NCI-H187 (cell line): ENCODE measurements around the gene KCNK3.
"Not testable (repeated sequence)": the region's sequence is repeated elsewhere in the genome, so short reads cannot be mapped to it uniquely, and the experiment has no call there.

Experiments used
- DNase-seq, 2 experiments: peaks; one replicate each; lab custom pipeline; 2025; lab: John Stamatoyannopoulos, UW

The KCNK3 gene

DNA sequence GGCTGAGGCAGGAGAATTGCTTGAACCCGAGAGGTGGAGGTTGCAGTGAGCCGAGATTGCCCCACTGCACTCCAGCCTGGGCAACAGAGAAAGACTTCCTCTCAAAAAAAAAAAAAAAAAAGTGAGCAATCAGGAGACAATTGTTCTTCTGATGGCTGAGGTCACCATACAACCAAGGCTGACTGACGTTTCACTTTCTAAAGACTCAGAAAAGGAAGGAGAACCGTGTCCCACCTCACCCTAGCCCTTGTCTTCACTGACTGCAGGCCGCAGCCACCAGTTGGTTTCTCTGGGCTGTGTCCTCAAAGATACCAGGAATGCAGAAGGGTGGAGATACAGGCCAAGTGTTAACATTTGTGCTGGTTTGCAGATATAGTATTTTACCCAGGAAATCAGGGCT is 63.8 kb downstream of the KCNK3 start:
- no peak for DNase-seq

DNA sequence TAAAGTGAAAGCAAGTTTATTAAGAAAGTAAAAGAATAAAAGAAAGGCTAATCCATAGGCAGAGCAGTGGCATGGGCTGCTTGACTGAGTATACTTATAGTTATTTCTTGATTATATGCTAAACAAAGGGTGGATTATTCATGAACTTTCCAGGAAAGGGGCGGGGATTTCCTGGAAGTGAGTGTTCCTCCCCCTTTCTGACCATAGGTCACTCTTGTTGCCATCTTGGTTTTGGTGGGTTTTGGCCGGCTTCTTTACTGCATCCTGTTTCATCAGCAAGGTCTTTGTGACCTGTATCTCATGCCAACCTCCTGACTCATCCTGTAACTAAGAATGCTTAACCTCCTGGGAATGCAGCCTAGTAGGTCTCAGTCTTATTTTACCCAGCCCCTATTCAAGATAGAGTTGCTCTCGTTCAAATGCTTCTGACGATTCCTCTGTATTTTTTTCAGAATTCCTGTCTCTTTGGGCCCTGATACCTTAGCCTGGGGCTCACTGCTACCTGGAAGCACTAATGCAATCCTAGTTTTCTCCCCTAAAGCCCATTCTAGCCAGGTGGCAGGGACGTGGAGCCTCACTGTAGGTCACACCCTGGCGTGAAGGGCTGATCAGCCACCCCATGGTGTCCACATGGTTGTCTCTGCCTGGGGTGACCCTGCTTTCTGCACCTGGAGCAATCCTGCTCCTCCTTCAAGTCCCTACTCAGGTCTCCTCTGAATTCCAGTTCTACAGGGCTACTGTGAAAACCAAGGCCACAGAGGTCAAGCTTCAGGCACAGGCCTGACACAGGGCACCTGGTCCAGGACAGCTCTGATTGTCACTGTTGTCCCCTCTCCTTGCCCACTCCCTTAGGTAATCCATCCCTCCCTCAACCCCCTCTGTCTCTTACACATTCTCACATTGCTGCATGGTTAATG is 65.6 kb downstream of the KCNK3 start:
- DNase-seq = no peak

DNA sequence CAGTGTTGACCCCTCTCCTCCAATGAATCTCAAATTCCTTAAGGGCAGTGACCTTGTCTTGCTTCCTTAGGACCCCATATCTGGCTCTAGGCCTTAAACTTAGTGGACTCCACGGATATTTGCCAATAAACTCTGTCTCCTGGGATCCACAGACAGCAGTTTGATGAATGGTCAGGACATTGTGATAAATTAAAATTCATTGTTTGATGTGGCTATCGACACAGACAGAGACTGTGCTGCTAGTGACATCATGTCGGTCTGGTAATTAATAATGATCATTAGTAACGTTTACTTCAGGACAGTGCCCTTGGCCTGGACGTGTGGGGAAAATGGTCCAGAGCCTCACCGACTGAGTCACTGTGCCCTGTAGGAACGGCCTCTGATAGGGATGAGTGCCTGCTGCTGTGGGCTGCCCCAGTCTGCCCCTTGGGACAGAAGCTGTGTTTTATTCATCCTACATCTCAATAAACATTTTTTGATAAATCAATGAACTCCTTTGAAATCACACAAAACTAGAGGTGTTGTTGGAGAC is 66.3 kb downstream of the KCNK3 start:
- no peak for DNase-seq

DNA sequence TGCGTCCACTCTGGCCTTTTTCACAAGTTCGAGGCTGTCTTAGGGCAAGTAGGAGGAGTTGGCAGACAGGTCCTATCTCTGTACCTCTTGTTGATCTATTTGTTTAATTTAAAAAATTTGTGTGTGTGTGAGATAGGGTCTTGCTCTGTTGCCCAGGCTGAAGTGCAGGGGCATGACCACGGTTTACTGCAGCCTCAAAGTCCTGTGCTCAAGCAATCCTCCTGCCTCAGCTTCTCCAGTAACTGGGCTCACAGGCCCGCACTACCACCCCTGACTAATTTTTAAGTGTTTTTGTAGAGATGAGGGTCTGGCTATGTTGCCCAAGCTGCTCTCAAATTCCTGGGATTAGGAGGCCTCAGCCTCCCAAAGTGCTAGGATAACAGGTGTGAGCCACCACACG is 67.3 kb downstream of the KCNK3 start:
- DNase-seq = no peak

DNA sequence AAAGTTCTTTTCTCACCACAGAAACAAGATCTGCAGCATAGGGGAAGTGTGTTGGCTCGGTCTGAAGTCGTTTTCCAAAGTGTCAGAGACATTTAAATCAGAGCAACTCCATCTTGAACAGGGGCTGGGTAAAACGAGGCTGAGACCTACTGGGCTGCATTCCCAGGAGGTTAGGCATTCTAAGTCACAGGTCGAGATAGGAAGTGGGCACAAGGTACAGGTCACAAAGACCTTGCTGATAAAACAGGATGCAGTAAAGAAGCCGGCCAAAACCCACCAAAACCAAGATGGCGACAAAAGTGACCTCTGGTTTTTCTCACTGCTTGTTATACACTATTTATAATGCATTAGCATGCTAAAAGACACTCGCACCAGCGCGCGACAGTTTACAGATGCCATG is 68.5 kb downstream of the KCNK3 start:
- not testable (repeated sequence) for DNase-seq

DNA sequence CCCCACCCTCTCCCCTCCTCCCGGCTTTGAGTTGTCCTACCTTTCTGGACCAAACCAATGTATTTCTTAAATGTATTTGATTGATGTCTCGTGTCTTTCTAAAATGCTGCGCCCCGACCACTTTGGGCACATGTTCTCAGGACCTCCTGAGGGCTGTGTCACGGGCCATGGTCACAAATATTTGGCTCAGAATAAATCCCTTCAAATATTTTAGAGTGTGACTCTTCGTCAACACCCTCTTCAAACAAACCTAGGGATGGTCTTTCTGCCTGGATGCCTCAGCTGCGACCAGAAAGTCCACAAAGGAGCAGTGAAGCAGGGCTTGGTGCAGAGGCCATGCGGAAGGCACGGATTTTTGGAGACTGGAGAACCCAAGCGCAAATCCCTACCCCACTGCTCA is 70.5 kb downstream of the KCNK3 start:
- DNase-seq = no peak

DNA sequence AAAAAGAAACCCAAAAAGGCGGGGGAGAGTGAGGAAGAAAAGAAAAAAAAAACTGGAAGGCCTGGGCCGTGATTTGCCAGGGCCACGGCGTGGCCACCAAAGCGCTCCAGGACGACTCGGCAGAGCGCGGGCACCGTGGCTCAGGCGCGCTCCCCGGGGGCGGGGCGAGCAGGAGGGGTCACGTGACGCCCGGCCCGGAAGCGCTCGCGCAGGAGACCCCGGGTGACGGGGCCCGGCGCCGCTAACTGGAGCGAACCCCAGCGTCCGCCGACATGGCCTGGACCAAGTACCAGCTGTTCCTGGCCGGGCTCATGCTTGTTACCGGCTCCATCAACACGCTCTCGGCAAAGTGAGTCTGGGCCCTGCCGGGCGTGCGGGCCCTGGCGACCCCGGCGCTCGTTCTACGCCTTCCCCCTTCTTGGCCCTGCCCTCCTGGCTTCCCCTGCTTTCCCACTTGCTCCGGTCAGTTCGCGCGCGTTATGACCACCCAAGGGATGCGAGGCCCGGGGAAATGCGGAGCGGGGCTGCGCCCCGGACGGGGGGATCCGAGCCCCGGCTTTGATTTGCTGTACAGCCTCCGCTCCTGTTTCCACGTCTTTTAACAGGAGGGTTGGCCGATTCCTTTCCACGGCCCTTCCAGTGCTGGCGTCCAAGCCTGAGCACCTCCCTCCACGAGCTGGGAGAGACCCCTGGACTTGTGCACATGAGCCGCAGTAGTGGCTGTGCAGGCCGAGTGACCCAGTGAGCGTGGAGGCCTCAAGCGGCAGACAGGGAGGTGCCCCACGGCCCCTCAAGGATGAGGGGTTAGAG is 71.8 kb downstream of the KCNK3 start, which contains the start of gene SLC35F6:
Gene SLC35F6 (plus strand): TSS at position 207 of the 810 bp plus-strand sequence. CDS start 66 bp downstream, at position 273.
- DNase-seq = peak; percentile 51 to 77

DNA sequence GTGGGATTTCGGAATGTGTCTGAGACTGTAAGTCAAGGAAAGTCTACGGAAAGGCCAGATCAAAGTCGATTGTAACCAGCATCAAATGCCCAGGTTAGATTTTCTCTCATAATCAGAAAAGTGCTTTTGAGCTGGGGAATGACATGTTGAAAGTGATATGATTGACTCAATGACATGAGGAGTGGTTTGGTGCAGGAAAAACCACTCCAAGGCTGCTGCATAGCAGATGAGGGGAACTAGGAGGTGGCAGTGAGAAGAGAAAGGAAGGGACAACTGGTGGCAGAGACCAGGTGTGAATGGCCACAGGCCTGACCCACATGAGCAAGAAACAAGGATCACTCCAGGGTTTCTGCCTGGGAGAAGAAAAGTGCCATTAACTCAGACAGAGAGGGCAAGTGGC is 72.4 kb downstream of the KCNK3 start:
- DNase-seq = no peak

DNA sequence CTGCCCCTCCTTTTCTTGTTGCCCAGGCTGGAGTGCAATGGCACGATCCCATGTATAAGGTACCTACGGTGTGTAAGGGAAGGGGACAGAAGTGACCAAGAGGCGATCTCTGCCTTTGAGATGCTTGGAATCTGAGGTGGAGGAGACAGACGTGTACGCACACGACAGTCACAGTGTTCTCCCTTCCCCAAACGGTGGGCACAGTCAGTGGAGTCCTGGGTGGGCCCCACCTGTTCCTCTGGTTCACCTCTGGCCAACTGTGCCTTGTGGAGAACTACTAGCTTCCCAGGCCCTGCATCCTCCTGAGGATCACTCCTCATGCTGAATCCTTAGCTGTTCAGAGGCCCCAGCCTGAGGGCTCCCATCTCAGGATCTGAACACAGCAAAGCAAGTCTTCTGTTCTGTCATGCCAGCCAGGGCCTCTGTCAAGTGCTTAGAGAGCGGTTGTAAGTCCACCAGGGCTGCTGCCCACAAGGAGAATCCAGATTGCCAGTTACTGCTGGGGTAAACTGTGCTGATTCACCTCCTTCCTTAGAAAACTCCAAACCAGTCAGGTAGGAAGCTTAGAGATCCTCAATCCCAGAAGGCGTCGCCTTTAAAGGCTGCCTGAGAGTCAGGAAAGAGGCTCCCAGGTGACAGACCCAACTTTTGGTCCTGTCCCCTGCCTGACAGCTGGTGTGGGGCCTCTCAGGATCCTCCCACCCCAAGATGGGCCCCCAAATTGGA is 73.1 kb downstream of the KCNK3 start:
- no peak for DNase-seq

DNA sequence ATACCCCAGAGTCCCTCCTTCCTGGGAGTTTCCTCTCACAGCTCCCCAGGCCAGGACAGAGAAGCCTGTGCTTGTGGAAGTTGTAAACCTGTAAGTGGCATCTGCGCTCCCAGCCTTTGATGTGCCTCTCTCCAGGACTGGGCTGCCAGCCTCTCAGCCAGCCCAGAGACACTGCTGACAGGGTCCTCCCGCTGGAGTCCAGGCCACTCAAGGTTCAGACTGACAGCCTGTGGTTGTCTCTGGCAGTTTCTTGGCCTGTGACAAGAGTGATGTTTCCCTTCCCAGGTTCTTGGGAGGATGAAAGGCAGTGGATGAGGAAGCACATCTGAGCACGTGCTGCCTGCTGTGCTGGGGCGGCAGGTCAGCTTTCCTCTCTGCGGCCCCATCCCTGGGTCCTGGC is 74.6 kb downstream of the KCNK3 start:
- DNase-seq = no peak

DNA sequence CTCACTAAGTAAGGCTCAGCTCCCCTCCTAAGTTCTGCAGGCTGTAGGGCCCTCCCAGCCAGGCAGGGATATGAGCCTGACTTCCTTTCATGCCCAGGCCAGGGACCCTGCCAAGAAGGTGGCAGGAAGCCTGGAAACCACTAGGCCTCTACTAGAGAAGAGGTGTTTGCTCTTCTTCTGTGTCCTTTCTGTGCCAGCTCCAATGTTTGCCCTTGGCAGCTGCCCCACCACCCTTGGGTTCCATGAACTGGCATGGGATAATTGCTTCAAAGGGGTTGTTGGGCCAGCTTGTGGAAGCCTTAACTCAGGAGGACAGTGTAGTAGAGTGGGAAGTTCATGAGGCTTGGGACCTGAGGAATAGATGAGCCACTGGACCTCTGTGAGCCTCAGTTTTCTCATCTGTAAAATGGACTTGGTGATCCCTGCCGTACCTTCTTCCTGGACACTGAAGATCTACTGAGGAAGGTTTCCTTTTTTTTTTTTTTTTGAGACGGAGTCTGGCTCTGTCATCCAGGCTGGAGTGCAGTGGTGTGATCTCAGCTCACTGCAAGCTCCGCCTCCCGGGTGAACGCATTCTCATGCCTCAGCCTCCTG is 75.5 kb downstream of the KCNK3 start:
- no peak for DNase-seq

DNA sequence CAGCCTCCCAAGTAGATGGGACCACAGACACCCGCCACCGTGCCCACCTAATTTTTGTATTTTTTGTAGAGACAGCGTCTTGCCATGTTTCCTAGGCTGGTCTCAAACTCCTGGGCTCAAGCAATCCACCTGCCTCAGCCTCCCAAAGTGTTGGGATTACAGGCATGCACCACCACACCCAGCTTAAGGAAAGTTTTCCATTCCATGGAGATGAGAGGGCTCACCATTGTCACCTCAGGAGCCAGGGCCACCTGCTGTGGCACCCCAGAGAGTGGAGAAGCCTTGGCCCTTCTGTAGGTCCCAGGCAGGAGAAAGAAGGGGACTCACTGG is 76.2 kb downstream of the KCNK3 start:
- DNase-seq = no peak

DNA sequence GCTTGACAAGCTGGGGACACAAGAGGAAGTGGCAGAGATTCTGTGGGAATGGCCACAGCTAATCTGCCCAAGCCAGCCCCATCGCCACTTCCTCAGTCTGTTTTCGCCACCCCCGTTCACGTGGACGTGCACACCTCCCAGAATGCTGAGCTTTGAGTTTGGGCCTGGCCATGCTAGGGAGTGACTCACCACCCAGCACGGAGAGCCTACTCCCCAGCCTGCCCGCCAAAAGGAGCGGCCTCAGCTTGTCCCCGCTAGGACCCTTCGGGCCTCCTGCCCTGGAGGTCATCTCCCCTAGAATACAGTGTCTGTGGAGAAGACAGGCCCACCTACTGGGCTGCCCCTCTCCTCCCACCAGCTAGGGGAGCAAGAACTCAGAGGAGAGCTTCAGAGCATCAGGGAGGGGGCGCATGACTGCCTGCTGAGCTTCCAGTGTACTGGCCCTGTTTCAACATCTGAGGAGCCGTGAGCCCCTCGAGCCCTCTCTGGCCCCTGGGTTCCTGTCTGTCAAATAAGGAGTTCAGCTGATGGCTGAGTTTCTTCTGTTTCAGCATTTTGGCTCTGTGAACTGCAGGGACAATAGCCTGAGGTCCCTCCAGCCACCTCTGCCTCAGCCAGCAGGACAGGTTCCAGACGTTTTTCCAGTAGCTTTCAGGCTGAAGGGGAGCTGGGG is 76.7 kb downstream of the KCNK3 start:
- no peak for DNase-seq

DNA sequence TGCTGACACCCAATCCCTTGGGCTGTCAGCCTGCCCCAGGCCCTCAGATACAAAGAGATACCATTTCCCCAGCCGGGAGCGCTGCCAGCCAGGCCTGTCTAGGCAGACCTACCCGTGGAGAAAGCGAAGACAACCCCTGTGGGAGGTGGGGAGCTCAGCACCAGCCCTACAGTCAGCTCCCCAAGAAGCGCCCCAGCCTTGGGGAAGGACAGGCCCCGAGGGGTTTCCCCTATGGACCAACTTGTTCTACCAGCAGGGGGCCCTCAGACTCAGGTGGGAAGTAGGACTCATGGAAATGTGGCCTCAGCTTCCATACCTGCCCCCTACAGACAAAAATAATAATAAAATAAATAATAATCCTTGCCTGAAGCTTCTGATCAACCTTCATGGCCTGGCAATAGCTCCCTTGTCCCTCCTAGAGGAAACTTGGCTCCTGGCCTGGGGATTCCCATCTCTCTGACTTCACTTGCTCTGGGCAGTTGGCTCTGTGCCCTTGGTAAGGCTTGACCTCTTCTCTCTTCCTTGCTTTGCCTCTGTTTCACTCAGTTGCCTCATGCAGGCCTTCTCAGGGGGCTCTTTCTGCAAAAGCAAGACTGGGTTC is 78.6 kb downstream of the KCNK3 start:
- DNase-seq = no peak

DNA sequence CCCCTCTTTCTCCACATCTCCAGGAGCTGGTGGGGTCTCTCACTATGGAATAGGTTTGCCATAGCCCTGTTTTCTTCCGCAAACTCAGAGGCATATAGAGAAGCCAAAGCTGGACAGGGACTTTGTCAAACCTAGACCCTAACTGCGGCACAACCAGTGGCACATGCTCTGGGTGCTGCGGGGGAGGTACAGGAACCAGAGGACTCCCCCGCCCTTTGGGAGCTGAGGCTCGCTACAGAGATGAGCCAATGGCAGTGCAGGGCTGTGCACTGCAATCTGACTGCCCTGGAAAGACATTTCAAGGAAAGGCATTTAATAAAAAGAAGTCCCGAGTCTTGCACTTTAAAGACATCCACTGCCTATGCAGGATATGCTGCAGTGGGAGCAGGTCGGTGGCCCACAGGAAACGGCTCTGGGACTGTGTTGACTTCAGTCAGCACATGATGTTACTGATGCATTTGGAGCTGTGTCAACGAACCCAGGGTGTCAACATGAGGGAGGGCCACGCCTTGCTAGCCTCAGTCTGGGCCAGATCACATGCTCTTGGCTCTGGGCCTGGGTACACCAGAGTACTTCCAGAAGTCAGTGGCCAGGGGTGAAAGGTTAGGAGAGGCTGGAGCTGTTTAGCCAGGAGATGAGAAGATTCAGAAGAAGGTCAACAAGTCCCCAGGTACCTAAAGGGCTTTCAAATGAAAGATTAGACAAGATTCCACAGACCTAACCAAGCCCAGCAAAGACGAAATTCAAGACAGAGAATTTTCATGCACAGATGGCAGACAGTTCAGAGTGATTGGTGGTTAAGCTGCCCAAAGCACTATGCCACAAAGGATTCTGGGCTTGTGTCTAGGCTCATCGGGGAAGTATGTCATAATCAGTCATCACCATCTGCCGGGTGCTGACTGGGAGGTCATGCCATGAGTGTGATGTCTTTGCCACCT is 79.8 kb downstream of the KCNK3 start:
- no peak for DNase-seq

DNA sequence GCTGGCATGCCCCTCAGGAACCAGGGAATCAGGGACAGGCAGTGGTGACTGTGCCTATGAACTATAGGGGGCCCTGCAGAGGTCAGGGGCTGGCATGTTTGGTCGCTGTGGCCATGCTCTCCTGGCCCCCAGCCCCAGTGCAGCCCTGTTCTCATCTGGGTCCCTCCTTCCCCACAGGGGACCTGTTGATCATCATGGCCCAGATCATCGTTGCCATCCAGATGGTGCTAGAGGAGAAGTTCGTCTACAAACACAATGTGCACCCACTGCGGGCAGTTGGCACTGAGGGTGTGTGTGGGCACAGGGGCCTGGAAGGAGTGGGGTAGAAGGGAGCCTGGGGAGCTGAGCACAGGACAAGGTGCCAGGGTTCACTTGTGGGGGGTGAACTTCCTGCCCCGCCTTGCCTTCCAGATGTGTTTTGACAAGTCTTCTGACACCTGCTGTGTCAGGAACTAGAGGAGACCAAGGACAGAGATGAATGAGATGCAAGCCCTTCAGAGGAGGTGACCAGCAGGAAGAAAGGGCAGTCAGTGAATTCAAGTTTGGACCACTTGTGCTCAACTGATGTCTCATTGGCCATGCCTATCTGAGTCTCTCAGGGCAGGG is 83.8 kb downstream of the KCNK3 start:
- no peak for DNase-seq

DNA sequence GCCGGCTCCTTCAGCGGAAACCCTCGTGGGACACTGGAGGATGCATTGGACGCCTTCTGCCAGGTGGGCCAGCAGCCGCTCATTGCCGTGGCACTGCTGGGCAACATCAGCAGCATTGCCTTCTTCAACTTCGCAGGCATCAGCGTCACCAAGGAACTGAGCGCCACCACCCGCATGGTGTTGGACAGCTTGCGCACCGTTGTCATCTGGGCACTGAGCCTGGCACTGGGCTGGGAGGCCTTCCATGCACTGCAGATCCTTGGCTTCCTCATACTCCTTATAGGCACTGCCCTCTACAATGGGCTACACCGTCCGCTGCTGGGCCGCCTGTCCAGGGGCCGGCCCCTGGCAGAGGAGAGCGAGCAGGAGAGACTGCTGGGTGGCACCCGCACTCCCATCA is 85.6 kb downstream of the KCNK3 start:
- DNase-seq = no peak

DNA sequence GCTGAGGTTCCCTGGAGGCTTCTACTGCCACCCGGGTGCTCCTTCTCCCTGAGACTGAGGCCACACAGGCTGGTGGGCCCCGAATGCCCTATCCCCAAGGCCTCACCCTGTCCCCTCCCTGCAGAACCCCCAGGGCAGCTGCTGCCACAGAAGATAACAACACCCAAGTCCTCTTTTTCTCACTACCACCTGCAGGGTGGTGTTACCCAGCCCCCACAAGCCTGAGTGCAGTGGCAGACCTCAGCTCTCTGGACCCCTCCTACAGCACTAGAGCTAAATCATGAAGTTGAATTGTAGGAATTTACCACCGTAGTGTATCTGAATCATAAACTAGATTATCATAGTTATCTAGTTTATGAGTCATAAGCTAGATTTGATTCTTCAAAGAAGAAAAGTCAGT is 86.0 kb downstream of the KCNK3 start:
- DNase-seq = no peak

DNA sequence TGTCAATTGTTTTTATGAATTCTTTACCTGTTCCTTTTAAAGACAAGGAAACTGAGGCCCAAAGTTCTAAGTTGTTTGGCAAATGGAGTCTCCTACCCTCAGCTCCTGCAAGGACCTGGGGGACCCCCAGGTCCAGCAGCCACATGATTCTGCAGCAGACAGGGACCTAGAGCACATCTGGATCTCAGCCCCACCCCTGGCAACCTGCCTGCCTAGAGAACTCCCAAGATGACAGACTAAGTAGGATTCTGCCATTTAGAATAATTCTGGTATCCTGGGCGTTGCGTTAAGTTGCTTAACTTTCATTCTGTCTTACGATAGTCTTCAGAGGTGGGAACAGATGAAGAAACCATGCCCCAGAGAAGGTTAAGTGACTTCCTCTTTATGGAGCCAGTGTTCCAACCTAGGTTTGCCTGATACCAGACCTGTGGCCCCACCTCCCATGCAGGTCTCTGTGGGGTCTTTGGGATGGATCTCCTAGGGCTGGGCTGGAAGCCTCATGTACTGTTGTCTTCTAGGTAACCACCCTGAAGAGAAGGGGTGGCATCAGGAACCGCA is 87.8 kb downstream of the KCNK3 start:
- no peak for DNase-seq
